Tibial artery (tissue), 4 donors: ENCODE data around the gene PPP6R3.

Source experiments
- DNase-seq, 2 donors: peaks; one replicate each; pipeline ENCODE4 v3.0.0-alpha.2; 2019
- H3K27ac ChIP-seq, 2 donors: fragments of 200-600 bp; sonication (generic) in 1 of 2; 1 replicate in 1 of 2; 2 replicates in 1 of 2; pipeline ENCODE4 v1.5.1; 2018 to 2019; ENCODE audit warnings: mild to moderate bottlenecking in 1 of 2
- H3K27me3 ChIP-seq, 2 donors: fragments of 200-600 bp; sonication (generic) in 1 of 2; one replicate each; pipeline versions ENCODE4 v1.5.1 to v1.6.0; 2016 to 2019
- H3K36me3 ChIP-seq, 3 donors: fragments of 200-600 bp; sonication (generic) in 2 of 3; one replicate each; pipeline ENCODE4 v1.5.1; 2016 to 2019; ENCODE audit warnings: mild to moderate bottlenecking in 2 of 3
- H3K4me1 ChIP-seq, 4 donors: fragments of 200-600 bp; sonication (generic) in 2 of 4; 1 replicate in 3 of 4; 2 replicates in 1 of 4; pipeline ENCODE4 v1.5.1; 2016 to 2019
- H3K4me3 ChIP-seq, 2 donors: fragments of 200-600 bp; sonication (generic) in 1 of 2; 1 replicate in 1 of 2; 2 replicates in 1 of 2; pipeline ENCODE4 v1.5.1; 2018 to 2019; ENCODE audit warnings: mild to moderate bottlenecking in 2 of 2
- H3K9me3 ChIP-seq, 3 donors: fragments of 200-600 bp; sonication (generic) in 1 of 3; one replicate each; pipeline ENCODE4 v1.5.1; 2016 to 2019
- CTCF ChIP-seq, 2 experiments: fragments of 200-600 bp in 1 of 2; fragments of 450-650 bp in 1 of 2; IDR thresholded peaks; one replicate each; pipeline ENCODE4 v1.5.1; 2017 to 2019; ENCODE audit warnings: antibody characterized with exemption in 2 of 2, mild to moderate bottlenecking in 1 of 2, moderate library complexity in 1 of 2
- intact Hi-C: fragments of 100-400 bp; cut with DNase I; formaldehyde crosslinking; loops from one replicate; pipeline ENCODE4 v1.15.0; 2023; ENCODE audit warnings: low total_unique reads

PPP6R3 gene

GRCh38 chr11:68506908-68507307, 46.4 kb downstream of the PPP6R3 start:
- no peak for DNase-seq
- Histone ChIP-seq H3K4me1 (peaks cover 0 to 71% (median 42%) of the 10 kb centered on the region in 4 donors), H3K36me3 (no peaks in the 10 kb centered on the region), H3K27ac (no peak overlapping the region), H3K4me3 (no peak overlapping the region), H3K27me3 (no peaks in the 10 kb centered on the region), H3K9me3 (no peaks in the 10 kb centered on the region)
- intact Hi-C loops: no loop called here
- TF ChIP-seq CTCF (IDR thresholded peaks at IDR 0.05): no peak

GRCh38 chr11:68508425-68508824, 47.9 kb downstream of the PPP6R3 start:
- no peaks in the 10 kb centered on the region for H3K27me3 ChIP-seq
- H3K4me1 ChIP-seq: peaks cover 0 to 58% (median 32%) of the 10 kb centered on the region in 4 donors
- TF ChIP-seq CTCF (IDR thresholded peaks at IDR 0.05): no peak
- H3K36me3 ChIP-seq: no peaks in the 10 kb centered on the region
- no peak for DNase-seq
- no peak overlapping the region for H3K27ac ChIP-seq
- no peaks in the 10 kb centered on the region for H3K9me3 ChIP-seq
- no peak overlapping the region for H3K4me3 ChIP-seq
- intact Hi-C loops: no loop called here

GRCh38 chr11:68509066-68509465, 48.5 kb downstream of the PPP6R3 start:
- Histone ChIP-seq H3K4me3 (no peak overlapping the region), H3K4me1 (peaks cover 0 to 52% (median 27%) of the 10 kb centered on the region in 4 donors), H3K27ac (no peak overlapping the region), H3K9me3 (no peaks in the 10 kb centered on the region), H3K27me3 (no peaks in the 10 kb centered on the region), H3K36me3 (no peaks in the 10 kb centered on the region)
- no peak for TF ChIP-seq CTCF (IDR thresholded peaks at IDR 0.05)
- intact Hi-C loops: no loop called here
- no peak for DNase-seq

GRCh38 chr11:68513930-68514487, 53.5 kb downstream of the PPP6R3 start:
- no peak for TF ChIP-seq CTCF (IDR thresholded peaks at IDR 0.05)
- Histone ChIP-seq H3K27me3 (no peaks in the 10 kb centered on the region), H3K4me3 (no peak overlapping the region), H3K4me1 (peaks cover 0 to 8% (median 5%) of the 10 kb centered on the region in 4 donors), H3K27ac (no peak overlapping the region), H3K36me3 (peaks cover 0 to 6% (median 0%) of the 10 kb centered on the region in 3 donors), H3K9me3 (no peaks in the 10 kb centered on the region)
- intact Hi-C loops: no loop called here
- no peak for DNase-seq

GRCh38 chr11:68517121-68517741, 56.7 kb downstream of the PPP6R3 start:
- Histone ChIP-seq H3K9me3 (no peaks in the 10 kb centered on the region), H3K4me3 (no peak overlapping the region), H3K36me3 (peaks cover 18 to 29% (median 26%) of the 10 kb centered on the region in 3 donors), H3K4me1 (peaks cover 0 to 6% (median 1%) of the 10 kb centered on the region in 4 donors), H3K27me3 (no peaks in the 10 kb centered on the region), H3K27ac (no peak overlapping the region)
- no peak for DNase-seq
- TF ChIP-seq CTCF (IDR thresholded peaks at IDR 0.05): no peak
- intact Hi-C loops: no loop called here
